GM12878 (cell line): ENCODE data around the gene GNG12. TPM values are rescaled to one million over a fixed set of nuclear protein-coding genes. Genes with fewer than 3 reads are reported as not detected.

Experiments
- ATAC-seq: fragments of 200-7000 bp; cut with Tn5 transposase; 3 replicates; pipeline ENCODE4 v1.9.1; 2020; ENCODE audit warnings: mild to moderate bottlenecking, moderate library complexity
- BruUV-seq: library from RNA; stranded (reverse); fragments of 400-500 nt; replicated peaks from 2 replicates; lab custom pipeline; 2021; lab: Mats Ljungman, UMichigan
- CTCF ChIA-PET: fragments of 300-600 bp; sonication (Branson Sonifier 250); formaldehyde crosslinking; extraction: SDS; loops from one replicate; lab custom pipeline; 2021; ENCODE audit warnings: inconsistent platforms; lab: Yijun Ruan, JAX
- POLR2A ChIA-PET: fragments of 350-600 bp; formaldehyde crosslinking; extraction: SDS; loops from one replicate; lab custom pipeline; 2021; ENCODE audit warnings: inconsistent platforms; lab: Charles Lee
- RAD21 ChIA-PET: fragments of 300-600 bp; sonication (Branson Sonifier 250); formaldehyde crosslinking; loops from one replicate; lab custom pipeline; 2023; ENCODE audit warnings: antibody characterized with exemption; ENCODE audit not compliant: unreplicated experiment; lab: Charles Lee
- SMC1A ChIA-PET: fragments of 300-600 bp; sonication (Branson Sonifier 250); formaldehyde crosslinking; loops from one replicate; lab custom pipeline; 2023; ENCODE audit not compliant: unreplicated experiment, uncharacterized antibody; lab: Charles Lee
- DNase-seq: peaks from one replicate; pipeline ENCODE4 v3.0.0-alpha.2; 2011; ENCODE audit warnings: low read depth, low spot score
- FAIRE-seq: peaks from 3 replicates; lab custom pipeline; 2011; peaks lifted over from hg19 to GRCh38; lab: Jason Lieb, UNC
- H2AFZ ChIP-seq: 2 replicates; pipeline ENCODE4 v1.6.0; 2011; ENCODE audit warnings: low read depth, low read length, control low read depth; ENCODE audit not compliant: control insufficient read depth
- H3K27ac ChIP-seq: 2 replicates; pipeline ENCODE4 v1.5.1; 2011; ENCODE audit warnings: control low read depth; ENCODE audit not compliant: control insufficient read depth, insufficient read depth
- H3K27me3 ChIP-seq, 2 experiments: replicated peaks in 1 of 2; 2 replicates each; pipeline versions ENCODE4 v1.6.0 to v1.6.1; 2011; ENCODE audit warnings: low read length in 1 of 2; ENCODE audit not compliant: control insufficient read depth in 2 of 2, insufficient read depth in 2 of 2
- H3K36me3 ChIP-seq, 2 experiments: 2 replicates each; pipeline ENCODE4 v1.5.1; 2011; ENCODE audit warnings: low read length in 1 of 2; ENCODE audit not compliant: control insufficient read depth in 2 of 2, insufficient read depth in 2 of 2
- H3K4me1 ChIP-seq: 2 replicates; pipeline ENCODE4 v1.6.1; 2011; ENCODE audit warnings: mild to moderate bottlenecking, low read length, moderate library complexity, mixed read lengths; ENCODE audit not compliant: control insufficient read depth, insufficient read depth
- H3K4me2 ChIP-seq: 2 replicates; pipeline ENCODE4 v1.6.0; 2011; ENCODE audit warnings: control low read depth; ENCODE audit not compliant: control insufficient read depth, insufficient read depth
- H3K4me3 ChIP-seq: fragments of 200-600 bp; sonication (generic); 2 replicates; pipeline ENCODE4 v1.5.1; 2016
- H3K79me2 ChIP-seq: 2 replicates; pipeline ENCODE4 v1.6.0; 2011; ENCODE audit warnings: low read length; ENCODE audit not compliant: control insufficient read depth, insufficient read depth
- H3K9ac ChIP-seq: 2 replicates; pipeline ENCODE4 v1.8.0; 2011; ENCODE audit warnings: low read length, control low read depth, mixed read lengths; ENCODE audit not compliant: control insufficient read depth, insufficient read depth
- H3K9me3 ChIP-seq: replicated peaks from 3 replicates; pipeline ENCODE4 v1.5.1; 2011; ENCODE audit warnings: mild to moderate bottlenecking, low read length; ENCODE audit not compliant: control insufficient read depth, insufficient read depth
- H4K20me1 ChIP-seq: 2 replicates; pipeline ENCODE4 v1.6.0; 2011; ENCODE audit not compliant: control insufficient read depth, insufficient read depth
- EGR1 ChIP-seq, 2 experiments: IDR thresholded peaks; 1 replicate in 1 of 2; 2 replicates in 1 of 2; pipeline ENCODE4 v1.6.1; 2011 to 2012; ENCODE audit warnings: low read depth in 2 of 2, low read length in 2 of 2, borderline replicate concordance in 1 of 2, mild to moderate bottlenecking in 1 of 2, moderate library complexity in 1 of 2
- HDAC6 ChIP-seq: fragments of 200-600 bp; sonication (generic); IDR thresholded peaks from one replicate; pipeline ENCODE4 v1.8.0; 2017; ENCODE audit warnings: antibody characterized with exemption; ENCODE audit not compliant: unreplicated experiment
- SREBF1 ChIP-seq: IDR thresholded peaks from 2 replicates; pipeline ENCODE4 v1.6.1; 2012; ENCODE audit warnings: mild to moderate bottlenecking, low read length
- ZNF622 ChIP-seq: fragments of 450-650 bp; IDR thresholded peaks from 2 replicates; pipeline ENCODE4 v1.6.1; 2017; ENCODE audit warnings: mild to moderate bottlenecking, inconsistent platforms
- WGBS: methylation state at CpG from one replicate; pipeline ENCODE4 v1.1.6; 2016; ENCODE audit warnings: low lambda C conversion rate; ENCODE audit not compliant: insufficient replicate concordance, insufficient coverage; ENCODE audit errors: missing lambda C conversion rate; 5-methylcytosine and 5-hydroxymethylcytosine counted together
- in situ Hi-C: fragments of 300-500 bp; cut with MboI; formaldehyde crosslinking; loops from 9 replicates; pipeline ENCODE4 v1.14.3; 2018; ENCODE audit warnings: mixed read lengths
- intact Hi-C: fragments of 100-400 bp; cut with micrococcal nuclease; formaldehyde crosslinking; loops from one replicate; pipeline ENCODE4 v1.14.2; 2022; ENCODE audit not compliant: unreplicated experiment
- polyA plus RNA-seq, 11 experiments: library from polyadenylated mRNA; depleted of rRNA in 4 of 11; unstranded in 6 of 11; stranded (reverse) in 5 of 11; fragments of >200 nt; fragmentation: Nextera tagmentation in 4 of 11; fragmentation: Illumina TruSeq in 1 of 11; extraction: Ambion mirVana in 4 of 11; extraction: Trizol in 1 of 11; gene quantifications; 1 replicate in 1 of 11; 2 replicates in 10 of 11; pipeline versions ENCODE4 v1.2.1 to v1.2.3, GENCODE V29; 2011 to 2016; ENCODE audit warnings: inconsistent platforms in 2 of 11, missing spikeins in 2 of 11, low read depth in 1 of 11
- total RNA-seq, 4 experiments: library from RNA; depleted of rRNA in 3 of 4; stranded (reverse); fragments of >200 nt in 3 of 4; fragmentation: Illumina TruSeq in 1 of 4; extraction: Trizol in 1 of 4; gene quantifications; 2 replicates each; pipeline versions ENCODE4 v1.2.1 to v1.2.3, GENCODE V29; 2013 to 2021

The GNG12 gene
- total and polyA plus RNA-seq, 10 of the 15 experiments (the other 5 are each of a cell fraction or from before 2014, with no cell fraction given): 0.22 to 32.8 (median 0.35) TPM

DNA sequence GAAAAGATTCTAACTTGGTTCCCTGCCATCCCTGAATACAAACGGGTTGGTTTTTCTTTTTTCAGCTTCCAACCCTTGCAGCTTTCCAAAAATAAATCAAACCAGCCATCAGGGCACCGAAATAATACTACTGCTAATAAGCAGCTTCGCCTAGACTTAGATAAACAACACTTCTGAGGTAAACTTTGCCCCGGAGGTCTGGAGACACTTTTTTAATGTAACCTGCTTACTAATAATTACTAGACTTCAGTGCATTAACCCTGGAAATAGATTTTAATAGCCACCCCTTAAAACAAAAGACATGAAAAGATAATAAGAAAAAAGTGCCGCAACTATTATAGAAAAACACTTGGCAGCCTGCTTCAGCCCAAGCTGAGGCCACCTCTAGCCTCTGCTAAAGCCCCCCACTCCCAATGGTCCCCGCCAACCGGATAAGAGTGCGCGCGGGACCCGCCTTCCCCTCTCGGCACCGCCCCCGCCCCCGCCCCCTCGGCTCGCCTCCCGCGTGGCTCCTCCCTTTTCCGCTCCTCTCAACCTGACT, 148.7 kb downstream of the GNG12 start:
- BruUV-seq: no TSS peak
- H3K27me3 ChIP-seq: peaks cover 0 to 2% of the 10 kb centered on the region in 2 experiments; a peak in 2 of 4 replicates
- TF ChIP-seq EGR1 (IDR thresholded peaks at IDR 0.05; ENCODE audit: borderline replicate concordance in 1 of 2, low read depth in 2 of 2, low read length in 2 of 2) (peak in 1 of 2 experiments; percentile 63; a peak in 1 of 3 replicates), HDAC6 (peak; percentile 8), SREBF1 (no peak), ZNF622 (no peak)
- TF ChIP-seq, all 136 proteins: peak for 2
- peaks cover 25% of the 10 kb centered on the region for H3K79me2 ChIP-seq
- no peak for DNase-seq
- ChIA-PET CTCF (interaction anchor here (0.7 to 8.6 kb wide), 18 partner anchors 9 to 166 kb away, joined by 3 to 107 read pairs (median 4); no protein-coding TSS in a partner anchor), POLR2A (interaction anchor here (0.5 to 4.2 kb wide), 33 partner anchors 9 to 1100 kb away, joined by 3 to 33 read pairs (median 5); partner anchors contain the start of gene SERBP1), RAD21 (interaction anchor here (0.6 to 11.0 kb wide), 30 partner anchors 10 to 172 kb away, joined by 3 to 225 read pairs (median 4); no protein-coding TSS in a partner anchor), SMC1A (interaction anchor here (0.7 to 11.4 kb wide), 31 partner anchors 8 to 354 kb away, joined by 3 to 197 read pairs (median 4); no protein-coding TSS in a partner anchor)
- no peak overlapping the region; the same call in 1 of the 2 replicates for H3K9ac ChIP-seq
- 0 out of 4 replicates have a peak, but pooled peaks cover 0 to 3% of the 10 kb centered on the region in 2 experiments for H3K36me3 ChIP-seq
- intact Hi-C loops: loop anchor here (2.0 to 10.0 kb wide), 5 partner anchors 48 to 350 kb away; partner anchors contain the start of gene SERBP1
- no peak for FAIRE-seq
- H2AFZ ChIP-seq: peak overlapping the region; percentile 75
- no peaks in the 10 kb centered on the region; the same call in 2 of the 3 replicates for H3K9me3 ChIP-seq
- WGBS: 2% methylated on average over 11 of the region's 20 CpGs
- H3K4me1 ChIP-seq: peaks cover 8% of the 10 kb centered on the region
- H3K27ac ChIP-seq: no peak overlapping the region
- in situ Hi-C loops: loop anchor here (5.0 kb wide), 1 partner anchor 73 kb away; no protein-coding TSS in a partner anchor
- H3K4me2 ChIP-seq: peak overlapping the region; percentile 81
- no peaks in the 10 kb centered on the region for H4K20me1 ChIP-seq
- ATAC-seq: no peak
- 0 out of 2 replicates have a peak overlapping the region, but pooled peaks have one; percentile 25 for H3K4me3 ChIP-seq
